NCI-H526 treated with DMSO at 0.1 percent for 48 hours (cell line): Measurements from ENCODE around the gene PLAGL2.
"Not testable (repeated sequence)": the region's sequence is repeated elsewhere in the genome, so short reads cannot be mapped to it uniquely, and the experiment has no call there.

Experiments used
- DNase-seq: peaks from one replicate; lab custom pipeline; 2025; lab: John Stamatoyannopoulos, UW

Gene PLAGL2

DNA sequence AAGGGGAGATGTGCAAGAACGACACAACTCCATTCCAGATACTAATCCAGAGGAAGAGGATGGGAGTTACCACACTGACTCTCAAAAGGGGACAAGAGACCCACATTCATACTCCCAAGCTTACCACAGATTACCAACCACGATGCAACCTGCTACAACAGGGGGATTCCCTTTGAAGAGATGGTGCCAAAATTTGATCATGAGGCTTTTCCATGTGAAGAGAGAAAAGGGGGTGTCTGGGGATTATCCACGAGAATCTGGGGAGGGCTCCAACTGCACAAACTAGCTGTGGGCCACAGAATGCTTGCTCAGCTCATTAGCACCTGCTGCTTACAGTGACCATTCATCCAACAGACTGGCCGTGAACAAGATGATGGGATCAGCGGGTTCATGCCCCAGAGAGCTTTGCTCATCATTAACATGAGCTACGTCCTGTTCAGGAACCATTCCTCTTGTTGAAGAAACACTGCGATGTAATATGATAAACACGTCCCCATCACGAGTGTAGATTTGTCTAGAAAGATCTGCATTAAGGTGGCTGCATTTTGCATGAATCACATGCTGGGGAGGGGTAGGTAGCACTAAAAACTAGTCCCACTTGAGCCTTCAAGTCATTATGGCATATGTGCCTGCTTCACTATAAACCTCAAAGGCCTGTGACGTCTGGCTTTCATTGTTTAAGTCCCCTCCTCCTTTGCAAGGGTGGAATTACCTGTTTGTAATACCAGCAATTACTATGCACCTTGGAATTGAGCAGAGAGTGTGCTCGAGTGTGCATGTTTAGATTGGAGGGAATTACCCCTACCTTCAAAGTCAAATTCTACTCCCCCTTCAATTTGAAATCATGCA lies 4.0 kb downstream of the PLAGL2 start:
- DNase-seq, result no peak

- DNase-seq, result no peak
Observed at GRCh38 chr20:32201977-32202363, 5.6 kb downstream of the PLAGL2 start.

DNA sequence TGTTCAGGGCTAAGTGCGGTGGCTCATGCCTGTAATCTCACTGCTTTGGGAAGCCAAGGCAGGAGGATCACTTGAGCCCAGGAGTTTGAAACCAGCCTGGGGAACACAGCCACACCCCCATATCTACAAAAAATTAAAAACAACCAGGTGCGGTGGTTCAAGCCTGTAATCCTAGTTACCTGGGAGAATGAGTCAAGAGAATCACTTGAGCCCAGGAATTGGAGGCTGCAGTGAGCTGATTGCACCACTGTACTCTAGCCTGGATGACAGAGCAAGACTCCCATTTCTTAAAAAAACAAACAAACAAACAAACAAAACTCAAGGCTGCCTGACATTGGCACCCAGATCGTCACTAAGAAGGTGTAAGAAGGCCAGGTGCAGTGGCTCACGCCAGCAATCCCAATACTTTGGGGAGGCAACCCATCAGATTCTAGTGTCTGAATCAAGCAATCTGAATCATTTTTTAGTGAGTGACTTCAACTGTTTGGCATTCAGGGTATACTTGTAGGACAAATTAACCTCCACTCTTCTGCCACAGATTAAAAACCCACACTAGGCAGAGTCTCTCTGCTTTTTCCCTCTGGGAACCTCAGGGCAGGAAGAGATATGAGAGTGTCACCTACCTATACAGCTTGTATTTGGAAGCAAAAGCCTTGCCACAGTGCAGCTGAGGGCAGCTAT lies 6.1 kb downstream of the PLAGL2 start:
- DNase-seq, result no peak

GRCh38 chr20:32199006-32199405 lies 8.5 kb downstream of the PLAGL2 start:
- no peak for DNase-seq

DNA sequence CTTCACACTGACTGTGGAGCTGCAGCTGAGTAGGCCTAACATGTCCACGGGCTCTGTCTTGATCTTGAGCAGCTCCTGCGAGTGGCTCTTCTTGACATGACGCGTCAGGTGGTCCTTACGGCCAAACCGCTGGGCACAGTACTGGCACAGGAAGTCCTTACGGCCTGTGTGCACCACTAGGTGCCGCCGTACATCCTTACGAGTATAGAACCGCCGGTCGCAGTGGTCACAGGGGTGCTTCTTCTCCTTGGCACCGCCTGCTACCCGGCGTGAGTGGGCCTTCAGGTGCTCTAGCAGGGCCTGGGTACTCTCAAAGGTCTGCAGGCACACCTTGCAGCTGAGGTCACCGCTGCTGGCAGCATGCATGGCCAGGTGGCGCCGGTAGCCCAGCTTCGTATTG lies 10.4 kb downstream of the PLAGL2 start:
- not testable (repeated sequence) for DNase-seq

DNA sequence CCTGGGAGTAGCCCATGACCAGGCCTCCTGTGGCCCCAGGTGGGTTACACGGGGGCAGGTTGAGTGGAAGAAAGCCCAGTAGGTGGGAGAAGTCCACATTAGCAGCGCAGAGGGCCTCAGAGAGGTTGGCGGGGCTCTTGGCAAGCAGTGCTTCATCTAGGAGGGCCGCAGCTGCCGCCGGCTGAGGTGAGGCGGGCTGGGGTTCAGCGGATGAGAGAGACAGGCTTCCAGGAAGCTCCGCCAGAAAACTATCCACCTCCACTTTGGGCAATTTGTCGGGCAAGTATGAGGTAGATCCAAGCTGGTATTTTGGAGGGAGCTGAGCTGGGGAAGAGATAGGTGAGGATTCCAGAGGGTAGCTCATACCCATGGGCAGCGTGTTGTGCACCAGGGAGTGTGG lies 10.9 kb downstream of the PLAGL2 start:
- not testable (repeated sequence) for DNase-seq

GRCh38 chr20:32195581-32195980 lies 12.0 kb downstream of the PLAGL2 start:
- no peak for DNase-seq

DNA sequence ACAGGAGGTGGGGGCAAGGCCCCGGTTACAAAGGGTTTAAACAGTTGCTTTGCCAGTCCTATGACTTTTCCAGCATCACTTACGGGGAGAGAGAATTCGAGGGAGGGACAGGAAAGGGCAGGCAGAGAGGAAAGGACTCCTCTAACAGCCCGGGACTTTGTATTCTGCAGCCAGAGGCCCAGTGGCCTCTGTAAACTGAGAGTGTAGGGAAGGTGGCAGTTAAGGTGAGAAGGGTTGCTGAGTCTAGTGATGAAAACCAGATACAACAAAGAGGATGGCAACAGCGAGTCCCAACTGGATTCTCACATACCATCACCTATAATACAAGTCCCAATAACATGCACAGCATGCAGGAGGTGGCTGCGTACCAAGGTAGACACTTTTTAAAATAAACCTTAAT lies 13.5 kb downstream of the PLAGL2 start:
- DNase-seq, result no peak

GRCh38 chr20:32193336-32193735 lies 14.2 kb downstream of the PLAGL2 start:
- not testable (repeated sequence) for DNase-seq

- no peak for DNase-seq
Observed at GRCh38 chr20:32192698-32193097, 14.8 kb downstream of the PLAGL2 start.

GRCh38 chr20:32191873-32192272 lies 15.7 kb downstream of the PLAGL2 start:
- DNase-seq, result no peak

- no peak for DNase-seq
Observed at GRCh38 chr20:32191422-32191821, 16.1 kb downstream of the PLAGL2 start.

- peak; percentile 64 for DNase-seq
Observed at GRCh38 chr20:32190616-32191415, 16.7 kb downstream of the PLAGL2 start.

- DNase-seq, result peak; percentile 64
Observed at GRCh38 chr20:32189691-32190615, 17.6 kb downstream of the PLAGL2 start.

DNA sequence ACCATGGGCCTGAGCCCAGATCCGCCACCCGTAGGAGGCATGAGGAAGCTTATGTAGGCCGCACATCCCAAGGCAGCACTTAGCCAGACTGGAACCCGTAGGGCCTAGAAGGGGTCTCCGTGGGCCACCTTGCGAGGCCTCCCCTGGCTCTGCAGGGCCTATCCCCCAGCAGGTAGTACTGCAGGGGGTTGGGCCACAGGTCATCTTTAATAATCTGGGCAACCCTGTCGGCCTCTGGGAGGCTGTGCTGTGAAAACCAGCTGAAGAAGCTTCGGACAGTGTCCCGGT lies 18.5 kb downstream of the PLAGL2 start:
- DNase-seq, result no peak

DNA sequence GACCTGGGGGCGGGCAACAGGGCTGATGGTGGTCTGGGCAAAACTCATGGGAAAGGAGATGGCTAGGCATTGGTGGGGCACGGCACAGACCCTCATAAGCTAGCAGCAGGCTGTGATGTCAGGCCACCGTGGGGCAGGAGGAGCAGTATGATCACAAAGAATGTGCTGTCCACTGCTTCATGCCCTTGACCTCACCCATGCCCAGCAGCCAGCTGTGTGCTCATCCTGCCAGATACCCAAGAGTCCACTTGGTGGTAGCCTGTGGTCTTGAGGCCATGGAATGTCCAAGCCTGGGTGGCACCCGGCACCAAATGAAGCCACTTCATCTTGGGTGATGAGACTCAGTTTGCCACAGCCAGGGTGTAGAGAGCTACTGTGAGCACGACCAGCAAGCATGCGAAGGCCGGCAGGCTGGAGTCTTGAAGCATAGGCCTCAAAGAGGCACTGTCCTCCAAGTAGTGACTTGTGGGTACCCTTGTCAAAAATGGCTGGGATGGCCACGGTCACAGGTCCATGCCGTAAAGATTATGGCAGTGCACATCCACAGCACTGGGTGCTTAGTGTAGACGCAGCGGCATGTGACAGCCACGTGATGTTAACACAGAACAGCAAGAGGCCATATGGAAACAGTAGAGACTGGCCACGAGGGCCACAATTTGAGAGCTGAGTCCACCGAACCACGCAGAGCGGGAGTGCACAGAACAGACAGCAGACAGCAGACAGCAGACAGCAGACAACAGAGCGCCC lies 19.0 kb downstream of the PLAGL2 start:
- no peak for DNase-seq

- no peak for DNase-seq
Observed at GRCh38 chr20:32186506-32186905, 21.0 kb downstream of the PLAGL2 start.

DNA sequence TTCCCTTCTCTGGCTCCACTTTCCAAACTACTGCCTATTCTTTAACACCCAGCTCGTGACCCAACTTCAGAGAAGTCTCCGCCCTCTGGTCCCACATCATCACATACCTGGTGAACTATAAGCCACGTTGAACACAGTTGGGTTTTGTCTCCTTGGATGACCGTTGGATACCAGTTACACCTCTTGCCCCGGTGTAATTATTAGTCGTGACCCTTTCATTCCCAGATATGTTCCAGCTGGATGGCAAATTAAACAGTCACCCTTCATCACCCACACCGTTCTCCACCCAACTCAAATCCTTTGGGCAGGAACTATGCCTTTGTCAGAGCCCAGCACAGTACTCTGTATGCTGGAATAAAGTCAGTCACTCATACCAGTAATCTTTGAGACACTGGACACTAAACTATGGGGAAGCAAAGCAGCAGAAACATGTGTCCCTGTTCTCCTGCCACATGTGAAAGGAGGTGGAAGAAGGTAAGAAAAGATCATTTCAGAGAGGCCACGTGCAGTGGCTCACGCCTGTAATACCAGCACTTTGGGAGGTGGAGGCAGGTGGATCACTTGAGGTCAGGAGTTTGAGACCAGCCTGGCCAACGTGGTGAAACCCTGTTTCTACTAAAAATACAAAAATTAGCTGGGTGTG lies 22.5 kb downstream of the PLAGL2 start:
- no peak for DNase-seq

GRCh38 chr20:32183947-32184635 lies 23.5 kb downstream of the PLAGL2 start:
- no peak for DNase-seq

- DNase-seq, result no peak
Observed at GRCh38 chr20:32181606-32182005, 25.9 kb downstream of the PLAGL2 start.
